ENCODE results near the gene ILK.
A peak's percentile ranks its signal among the peaks of the same experiment; 100 is the strongest.

Gene ILK

DNA sequence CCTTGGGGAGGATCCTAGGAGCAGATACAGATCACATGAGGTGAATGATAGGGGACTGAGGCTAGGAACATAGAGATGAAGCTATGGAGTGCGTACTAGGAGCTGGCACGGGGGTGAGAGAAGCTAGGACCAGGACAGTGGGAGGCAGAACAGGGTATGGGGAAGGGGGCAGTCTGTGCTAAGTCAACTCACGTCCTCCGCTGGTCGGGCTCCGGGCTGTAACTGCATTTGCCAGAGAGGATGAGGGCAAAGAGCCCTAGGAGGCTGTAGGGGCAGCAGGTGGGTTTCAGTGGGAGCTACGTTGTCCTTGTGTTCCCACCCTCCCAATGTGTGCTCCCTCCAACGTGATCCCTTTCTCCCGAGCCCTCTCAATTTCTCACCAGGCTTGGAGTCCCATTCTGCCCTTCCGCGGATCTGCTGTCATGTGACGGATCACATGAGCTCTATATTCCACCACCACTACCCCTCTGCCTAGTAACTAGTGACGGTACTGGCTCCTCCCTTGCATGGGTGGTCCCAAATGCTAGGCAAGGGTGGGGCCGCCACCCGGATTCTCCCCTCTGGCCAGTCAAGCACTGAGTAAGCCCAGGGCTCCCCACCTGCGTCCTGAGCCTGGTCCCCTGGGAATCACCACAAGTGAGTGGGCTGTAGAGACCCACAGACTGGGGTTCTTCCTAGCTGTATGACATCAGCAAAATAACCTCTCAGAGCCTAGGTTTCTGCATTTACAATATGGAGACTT is 15.6 kb downstream of the ILK start, which contains the start of gene TPP1:
Gene TPP1 (minus strand): TSS at position 419 of the 742 bp plus-strand sequence. CDS start 22 bp downstream, at position 397.
- Histone ChIP-seq H3F3A (ENCODE audit: insufficient read depth, low read length) (no peaks in the 10 kb centered on the region), H3K4me1 (ENCODE audit: insufficient read depth, low read length, severe bottlenecking) (peaks cover 19% of the 10 kb centered on the region), H3K27ac (ENCODE audit: low read depth, low read length, poor library complexity, severe bottlenecking) (no peak within 1 kb of the TSS), H3K4me3 (ENCODE audit: low read depth, low read length, poor library complexity, severe bottlenecking) (peak within 1 kb of the TSS; percentile 82), H3K27me3 (ENCODE audit: insufficient read depth, low read length) (0 out of 2 replicates have a peak, but pooled peaks cover 4% of the 10 kb centered on the region), H3K36me3 (ENCODE audit: insufficient read depth, low read length) (0 out of 2 replicates have a peak, but pooled peaks cover 4% of the 10 kb centered on the region), H3K9me3 (ENCODE audit: low read length) (no peaks in the 10 kb centered on the region), H3K79me2 (ENCODE audit: insufficient read depth, low read length) (no peaks in the 10 kb centered on the region), H3K9ac (ENCODE audit: low read length) (peak within 1 kb of the TSS; percentile 74), H4K20me1 (ENCODE audit: insufficient read depth, low read length) (no peaks in the 10 kb centered on the region), H2AFZ (ENCODE audit: low read length) (peak within 1 kb of the TSS; percentile 50; the same call in 1 of the 2 replicates), H3K4me2 (ENCODE audit: low read length) (peak within 1 kb of the TSS; percentile 93), H3K9me2 (ENCODE audit: low read depth, low read length) (no peaks in the 10 kb centered on the region)
- no peak for TF ChIP-seq EZH2 (IDR thresholded peaks at IDR 0.05; ENCODE audit: borderline replicate concordance, low read length)
- TF ChIP-seq, protein P1, sequence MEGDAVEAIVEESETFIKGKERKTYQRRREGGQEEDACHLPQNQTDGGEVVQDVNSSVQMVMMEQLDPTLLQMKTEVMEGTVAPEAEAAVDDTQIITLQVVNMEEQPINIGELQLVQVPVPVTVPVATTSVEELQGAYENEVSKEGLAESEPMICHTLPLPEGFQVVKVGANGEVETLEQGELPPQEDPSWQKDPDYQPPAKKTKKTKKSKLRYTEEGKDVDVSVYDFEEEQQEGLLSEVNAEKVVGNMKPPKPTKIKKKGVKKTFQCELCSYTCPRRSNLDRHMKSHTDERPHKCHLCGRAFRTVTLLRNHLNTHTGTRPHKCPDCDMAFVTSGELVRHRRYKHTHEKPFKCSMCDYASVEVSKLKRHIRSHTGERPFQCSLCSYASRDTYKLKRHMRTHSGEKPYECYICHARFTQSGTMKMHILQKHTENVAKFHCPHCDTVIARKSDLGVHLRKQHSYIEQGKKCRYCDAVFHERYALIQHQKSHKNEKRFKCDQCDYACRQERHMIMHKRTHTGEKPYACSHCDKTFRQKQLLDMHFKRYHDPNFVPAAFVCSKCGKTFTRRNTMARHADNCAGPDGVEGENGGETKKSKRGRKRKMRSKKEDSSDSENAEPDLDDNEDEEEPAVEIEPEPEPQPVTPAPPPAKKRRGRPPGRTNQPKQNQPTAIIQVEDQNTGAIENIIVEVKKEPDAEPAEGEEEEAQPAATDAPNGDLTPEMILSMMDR (IDR thresholded peaks at IDR 0.05; ENCODE audit: low read length), result no peak

DNA sequence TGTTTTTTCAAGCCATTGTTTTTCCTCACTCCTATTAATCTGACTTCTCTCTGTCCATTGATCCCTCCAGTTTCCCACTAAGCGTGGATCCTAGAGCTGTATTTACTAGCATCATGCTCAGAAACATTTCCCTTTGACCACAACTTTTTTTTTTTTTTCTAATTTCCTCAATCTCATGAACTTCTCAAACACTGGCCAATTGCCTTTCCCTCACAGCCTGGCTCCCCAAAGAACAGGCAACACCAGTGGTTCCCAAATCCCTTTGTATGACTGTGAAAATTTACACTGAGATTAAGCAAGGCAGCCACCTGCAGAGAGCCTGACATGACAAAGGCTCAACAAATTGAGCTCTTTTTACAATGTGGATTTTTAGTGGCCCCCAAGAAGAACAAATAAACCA is 17.1 kb downstream of the ILK start:
- no peaks in the 10 kb centered on the region for H3K9me2 ChIP-seq (ENCODE audit: low read depth, low read length)
- 0 out of 2 replicates have a peak, but pooled peaks cover 2% of the 10 kb centered on the region for H3K36me3 ChIP-seq (ENCODE audit: insufficient read depth, low read length)
- H3K4me1 ChIP-seq (ENCODE audit: insufficient read depth, low read length, severe bottlenecking), result peaks cover 19% of the 10 kb centered on the region
- no peak overlapping the region for H3K9ac ChIP-seq (ENCODE audit: low read length)
- TF ChIP-seq, protein P1 (IDR thresholded peaks at IDR 0.05; ENCODE audit: low read length), result no peak
- TF ChIP-seq EZH2 (IDR thresholded peaks at IDR 0.05; ENCODE audit: borderline replicate concordance, low read length), result no peak
- H3K9me3 ChIP-seq (ENCODE audit: low read length), result no peaks in the 10 kb centered on the region
- H3K79me2 ChIP-seq (ENCODE audit: insufficient read depth, low read length), result no peaks in the 10 kb centered on the region
- H3F3A ChIP-seq (ENCODE audit: insufficient read depth, low read length), result no peaks in the 10 kb centered on the region
- no peaks in the 10 kb centered on the region for H4K20me1 ChIP-seq (ENCODE audit: insufficient read depth, low read length)
- no peak overlapping the region for H3K27ac ChIP-seq (ENCODE audit: low read depth, low read length, poor library complexity, severe bottlenecking)
- no peak overlapping the region for H3K4me2 ChIP-seq (ENCODE audit: low read length)
- H3K27me3 ChIP-seq (ENCODE audit: insufficient read depth, low read length), result 0 out of 2 replicates have a peak, but pooled peaks cover 4% of the 10 kb centered on the region
- H2AFZ ChIP-seq (ENCODE audit: low read length), result no peak overlapping the region
- H3K4me3 ChIP-seq (ENCODE audit: low read depth, low read length, poor library complexity, severe bottlenecking), result no peak overlapping the region

- Histone ChIP-seq H3K4me3 (ENCODE audit: low read depth, low read length, poor library complexity, severe bottlenecking) (no peak overlapping the region), H3K79me2 (ENCODE audit: insufficient read depth, low read length) (no peaks in the 10 kb centered on the region), H3K9me2 (ENCODE audit: low read depth, low read length) (no peaks in the 10 kb centered on the region), H3K9ac (ENCODE audit: low read length) (no peak overlapping the region), H3K27ac (ENCODE audit: low read depth, low read length, poor library complexity, severe bottlenecking) (no peak overlapping the region), H3F3A (ENCODE audit: insufficient read depth, low read length) (no peaks in the 10 kb centered on the region), H3K27me3 (ENCODE audit: insufficient read depth, low read length) (0 out of 2 replicates have a peak, but pooled peaks cover 4% of the 10 kb centered on the region), H3K9me3 (ENCODE audit: low read length) (no peaks in the 10 kb centered on the region), H2AFZ (ENCODE audit: low read length) (no peak overlapping the region), H3K36me3 (ENCODE audit: insufficient read depth, low read length) (no peaks in the 10 kb centered on the region), H3K4me2 (ENCODE audit: low read length) (no peak overlapping the region), H3K4me1 (ENCODE audit: insufficient read depth, low read length, severe bottlenecking) (peaks cover 19% of the 10 kb centered on the region), H4K20me1 (ENCODE audit: insufficient read depth, low read length) (no peaks in the 10 kb centered on the region)
- no peak for TF ChIP-seq EZH2 (IDR thresholded peaks at IDR 0.05; ENCODE audit: borderline replicate concordance, low read length)
- TF ChIP-seq, protein P1 (IDR thresholded peaks at IDR 0.05; ENCODE audit: low read length), result no peak
These were observed 18.2 kb downstream of the ILK start for GRCh38 chr11:6621711-6622211.
